ENCODE results near the gene FPGS. TPM values are rescaled to one million over a fixed set of nuclear protein-coding genes. Genes with fewer than 3 reads are reported as not detected.

FPGS gene
- total RNA-seq, 1 experiment from 2014 or later = 49.0 TPM

- H3K9me3 ChIP-seq (replicated peaks) = no peaks in the 10 kb centered on the region
- no peak overlapping the region for H3K27ac ChIP-seq
- H3K27me3 ChIP-seq (replicated peaks) = no peaks in the 10 kb centered on the region
- no peak for DNase-seq (ENCODE audit: low read depth in 1 of 2, low spot score in 2 of 2)
- peaks cover 15% of the 10 kb centered on the region for H3K4me1 ChIP-seq (replicated peaks)
- peaks cover 66% of the 10 kb centered on the region for H3K36me3 ChIP-seq
- H3K4me3 ChIP-seq = no peak overlapping the region
Measured at GRCh38 chr9:127806871-127807270, 4.2 kb downstream of the FPGS start.

- no peak for DNase-seq (ENCODE audit: low read depth in 1 of 2, low spot score in 2 of 2)
- Histone ChIP-seq H3K27ac (no peak overlapping the region), H3K4me1 (replicated peaks) (peaks cover 11% of the 10 kb centered on the region), H3K36me3 (peaks cover 78% of the 10 kb centered on the region), H3K9me3 (replicated peaks) (no peaks in the 10 kb centered on the region), H3K27me3 (replicated peaks) (no peaks in the 10 kb centered on the region), H3K4me3 (no peak overlapping the region)
Measured at GRCh38 chr9:127808347-127809001, 5.8 kb downstream of the FPGS start.

- Histone ChIP-seq H3K4me3 (no peak overlapping the region), H3K9me3 (replicated peaks) (no peaks in the 10 kb centered on the region), H3K27ac (no peak overlapping the region), H3K36me3 (peaks cover 83% of the 10 kb centered on the region), H3K27me3 (replicated peaks) (no peaks in the 10 kb centered on the region), H3K4me1 (replicated peaks) (peaks cover 6% of the 10 kb centered on the region)
- DNase-seq (ENCODE audit: low read depth in 1 of 2, low spot score in 2 of 2) = no peak
Measured at GRCh38 chr9:127809002-127809539, 6.4 kb downstream of the FPGS start.

- DNase-seq (ENCODE audit: low read depth in 1 of 2, low spot score in 2 of 2) = no peak
- H3K9me3 ChIP-seq (replicated peaks) = no peaks in the 10 kb centered on the region
- H3K27ac ChIP-seq = no peak overlapping the region
- no peaks in the 10 kb centered on the region for H3K27me3 ChIP-seq (replicated peaks)
- no peak overlapping the region for H3K4me3 ChIP-seq
- H3K4me1 ChIP-seq (replicated peaks) = no peaks in the 10 kb centered on the region
- H3K36me3 ChIP-seq = peaks cover 81% of the 10 kb centered on the region
Measured at GRCh38 chr9:127809540-127810377, 7.1 kb downstream of the FPGS start.

- H3K36me3 ChIP-seq = peaks cover 81% of the 10 kb centered on the region
- no peaks in the 10 kb centered on the region for H3K9me3 ChIP-seq (replicated peaks)
- no peaks in the 10 kb centered on the region for H3K27me3 ChIP-seq (replicated peaks)
- H3K27ac ChIP-seq = no peak overlapping the region
- no peak for DNase-seq (ENCODE audit: low read depth in 1 of 2, low spot score in 2 of 2)
- no peaks in the 10 kb centered on the region for H3K4me1 ChIP-seq (replicated peaks)
- no peak overlapping the region for H3K4me3 ChIP-seq
Measured at GRCh38 chr9:127810378-127811187, 7.9 kb downstream of the FPGS start.

- Histone ChIP-seq H3K9me3 (replicated peaks) (no peaks in the 10 kb centered on the region), H3K4me3 (no peak overlapping the region), H3K27ac (no peak overlapping the region), H3K27me3 (replicated peaks) (no peaks in the 10 kb centered on the region), H3K36me3 (peaks cover 81% of the 10 kb centered on the region), H3K4me1 (replicated peaks) (no peaks in the 10 kb centered on the region)
- no peak for DNase-seq (ENCODE audit: low read depth in 1 of 2, low spot score in 2 of 2)
Measured at GRCh38 chr9:127812011-127812410, 9.3 kb downstream of the FPGS start.

- Histone ChIP-seq H3K27ac (no peak overlapping the region), H3K27me3 (replicated peaks) (no peaks in the 10 kb centered on the region), H3K4me3 (no peak overlapping the region), H3K4me1 (replicated peaks) (no peaks in the 10 kb centered on the region), H3K9me3 (replicated peaks) (no peaks in the 10 kb centered on the region), H3K36me3 (peaks cover 81% of the 10 kb centered on the region)
- DNase-seq (ENCODE audit: low read depth in 1 of 2, low spot score in 2 of 2) = no peak
Measured at GRCh38 chr9:127812936-127813675, 10.4 kb downstream of the FPGS start.

GRCh38 chr9:127813686-127814226 lies 11.1 kb downstream of the FPGS start:
- no peak overlapping the region for H3K27ac ChIP-seq
- H3K27me3 ChIP-seq (replicated peaks) = no peaks in the 10 kb centered on the region
- H3K9me3 ChIP-seq (replicated peaks) = no peaks in the 10 kb centered on the region
- DNase-seq (ENCODE audit: low read depth in 1 of 2, low spot score in 2 of 2) = no peak
- peaks cover 81% of the 10 kb centered on the region for H3K36me3 ChIP-seq
- H3K4me1 ChIP-seq (replicated peaks) = no peaks in the 10 kb centered on the region
- H3K4me3 ChIP-seq = no peak overlapping the region

GRCh38 chr9:127814619-127815511 lies 12.2 kb downstream of the FPGS start:
- Histone ChIP-seq H3K27me3 (replicated peaks) (no peaks in the 10 kb centered on the region), H3K36me3 (peaks cover 83% of the 10 kb centered on the region), H3K27ac (no peak overlapping the region), H3K4me1 (replicated peaks) (no peaks in the 10 kb centered on the region), H3K4me3 (no peak overlapping the region), H3K9me3 (replicated peaks) (no peaks in the 10 kb centered on the region)
- no peak for DNase-seq (ENCODE audit: low read depth in 1 of 2, low spot score in 2 of 2)

- Histone ChIP-seq H3K4me1 (replicated peaks) (no peaks in the 10 kb centered on the region), H3K27ac (no peak overlapping the region), H3K9me3 (replicated peaks) (no peaks in the 10 kb centered on the region), H3K36me3 (peaks cover 75% of the 10 kb centered on the region), H3K4me3 (no peak overlapping the region), H3K27me3 (replicated peaks) (no peaks in the 10 kb centered on the region)
- no peak for DNase-seq (ENCODE audit: low read depth in 1 of 2, low spot score in 2 of 2)
Measured at GRCh38 chr9:127815512-127816361, 13.1 kb downstream of the FPGS start.

GRCh38 chr9:127816362-127816725 lies 13.7 kb downstream of the FPGS start:
- Histone ChIP-seq H3K36me3 (peaks cover 78% of the 10 kb centered on the region), H3K4me3 (no peak overlapping the region)

More at GRCh38 chr9:127816362-127816725, 13.7 kb downstream of the FPGS start:
- DNase-seq (ENCODE audit: low read depth in 1 of 2, low spot score in 2 of 2) = no peak
- Histone ChIP-seq H3K27ac (no peak overlapping the region), H3K4me1 (replicated peaks) (no peaks in the 10 kb centered on the region), H3K27me3 (replicated peaks) (no peaks in the 10 kb centered on the region), H3K9me3 (replicated peaks) (no peaks in the 10 kb centered on the region)
